RWPE1 (cell line): ENCODE data around the gene SHC1.
"Not testable (repeated sequence)": the region's sequence is repeated elsewhere in the genome, so short reads cannot be mapped to it uniquely, and the experiment has no call there.

ENCODE experiments used
- CTCF ChIA-PET: fragments of 350-600 bp; sonication (Branson Sonifier 250); formaldehyde crosslinking; extraction: SDS; loops from one replicate; lab custom pipeline; 2021; lab: Yijun Ruan, JAX
- POLR2A ChIA-PET: fragments of 400-600 bp; formaldehyde crosslinking; extraction: SDS; loops from one replicate; lab custom pipeline; 2020; ENCODE audit warnings: antibody characterized with exemption; ENCODE audit not compliant: low non-redundant PET; lab: Yijun Ruan, JAX
- DNase-seq: peaks from one replicate; pipeline ENCODE4 v3.0.0; 2012; ENCODE audit warnings: low spot score
- H3K27ac ChIP-seq: fragments of 450-650 bp; 2 replicates; pipeline ENCODE4 v1.5.1; 2017
- TF ChIP-seq, protein P1 (sequence below): fragments of 450-650 bp; conservative IDR thresholded peaks from 2 replicates; pipeline ENCODE4 v1.5.1; 2017; ENCODE audit warnings: low read depth, mild to moderate bottlenecking

Gene SHC1

DNA sequence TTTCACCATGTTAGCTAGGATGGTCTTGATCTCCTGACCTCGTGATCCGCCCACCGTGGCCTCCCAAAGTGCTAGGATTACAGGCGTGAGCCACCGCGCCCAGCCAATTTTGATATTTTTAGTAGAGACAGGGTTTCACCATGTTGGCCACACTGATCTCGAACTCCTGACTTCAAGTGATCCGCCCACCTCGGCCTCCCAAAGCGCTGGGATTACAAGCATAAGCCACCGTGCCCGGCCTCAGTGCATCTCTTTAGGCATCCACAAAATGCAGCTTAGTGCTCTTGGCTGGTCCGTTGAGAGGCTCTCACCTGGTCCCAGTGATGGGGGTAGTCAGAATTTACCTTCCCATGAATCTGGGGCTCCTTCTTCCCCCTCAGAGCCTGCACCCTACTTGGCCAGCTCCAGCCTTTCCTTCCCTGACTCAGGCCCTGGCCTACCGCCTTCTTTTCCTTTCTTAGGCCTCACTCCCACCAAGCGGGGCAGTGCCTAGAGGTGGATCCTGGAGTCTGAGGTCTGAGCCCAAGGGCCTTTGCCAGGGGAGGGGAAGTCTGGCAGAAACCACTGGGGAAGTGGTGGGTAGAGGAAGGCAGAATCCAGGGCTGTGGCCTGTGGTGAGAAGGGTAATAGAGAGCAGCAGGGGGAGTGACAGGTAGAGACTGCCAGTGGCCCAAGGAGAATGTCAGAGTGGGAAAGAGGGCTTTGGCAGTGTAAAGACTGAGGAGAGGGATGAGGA, 26.6 kb upstream of the SHC1 start:
- TF ChIP-seq, protein P1, sequence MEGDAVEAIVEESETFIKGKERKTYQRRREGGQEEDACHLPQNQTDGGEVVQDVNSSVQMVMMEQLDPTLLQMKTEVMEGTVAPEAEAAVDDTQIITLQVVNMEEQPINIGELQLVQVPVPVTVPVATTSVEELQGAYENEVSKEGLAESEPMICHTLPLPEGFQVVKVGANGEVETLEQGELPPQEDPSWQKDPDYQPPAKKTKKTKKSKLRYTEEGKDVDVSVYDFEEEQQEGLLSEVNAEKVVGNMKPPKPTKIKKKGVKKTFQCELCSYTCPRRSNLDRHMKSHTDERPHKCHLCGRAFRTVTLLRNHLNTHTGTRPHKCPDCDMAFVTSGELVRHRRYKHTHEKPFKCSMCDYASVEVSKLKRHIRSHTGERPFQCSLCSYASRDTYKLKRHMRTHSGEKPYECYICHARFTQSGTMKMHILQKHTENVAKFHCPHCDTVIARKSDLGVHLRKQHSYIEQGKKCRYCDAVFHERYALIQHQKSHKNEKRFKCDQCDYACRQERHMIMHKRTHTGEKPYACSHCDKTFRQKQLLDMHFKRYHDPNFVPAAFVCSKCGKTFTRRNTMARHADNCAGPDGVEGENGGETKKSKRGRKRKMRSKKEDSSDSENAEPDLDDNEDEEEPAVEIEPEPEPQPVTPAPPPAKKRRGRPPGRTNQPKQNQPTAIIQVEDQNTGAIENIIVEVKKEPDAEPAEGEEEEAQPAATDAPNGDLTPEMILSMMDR: no peak
- peak overlapping the region; percentile 100 for H3K27ac ChIP-seq

DNA sequence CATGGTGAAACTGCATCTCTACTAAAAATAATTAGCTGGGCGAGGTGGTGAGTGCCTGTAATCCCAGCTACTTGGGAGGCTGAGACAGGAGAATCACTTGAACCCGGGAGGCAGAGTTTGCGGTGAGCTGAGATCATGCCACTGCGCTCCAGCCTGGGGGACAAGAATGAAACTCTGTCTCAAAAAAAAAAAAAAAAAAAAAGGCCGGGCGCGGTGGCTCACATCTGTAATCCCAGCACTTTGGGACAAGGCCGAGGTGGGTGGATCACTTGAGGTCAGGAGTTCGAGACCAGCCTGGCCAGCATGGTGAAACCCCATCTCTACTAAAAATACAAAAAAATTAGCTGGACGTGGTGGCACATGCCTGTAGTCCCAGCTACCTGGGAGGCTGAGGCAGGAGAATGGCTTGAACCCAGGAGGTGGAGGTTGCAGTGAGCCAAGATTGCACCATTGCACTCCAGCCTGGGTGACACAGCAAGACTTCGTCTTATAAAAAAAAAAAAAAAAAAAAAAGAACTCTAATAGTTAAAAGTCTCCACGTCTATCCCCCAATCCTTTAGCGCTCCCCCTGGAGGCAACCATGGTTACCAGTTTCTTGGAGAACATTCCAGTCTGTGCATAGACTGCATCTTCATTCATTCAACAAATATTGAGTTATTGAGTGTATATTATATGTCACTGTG, 24.9 kb upstream of the SHC1 start:
- peak overlapping the region; percentile 71 for H3K27ac ChIP-seq
- not testable (repeated sequence) for DNase-seq
- TF ChIP-seq, protein P1: peak; percentile 54
- ChIA-PET POLR2A (interaction anchor here (0.7 kb wide), 1 partner anchor 11 kb away, joined by 3 read pairs; no protein-coding TSS in a partner anchor), CTCF (interaction anchor here (0.6 to 5.0 kb wide), 5 partner anchors 11 to 128 kb away, joined by 3 to 22 read pairs (median 6); no protein-coding TSS in a partner anchor)

More for the DNA sequence above, 26.6 kb upstream of the SHC1 start:
- no peak for DNase-seq
- POLR2A ChIA-PET: no interaction called here
- CTCF ChIA-PET: interaction anchor here (0.7 to 5.0 kb wide), 5 partner anchors 20 to 129 kb away, joined by 3 to 22 read pairs (median 3); no protein-coding TSS in a partner anchor

DNA sequence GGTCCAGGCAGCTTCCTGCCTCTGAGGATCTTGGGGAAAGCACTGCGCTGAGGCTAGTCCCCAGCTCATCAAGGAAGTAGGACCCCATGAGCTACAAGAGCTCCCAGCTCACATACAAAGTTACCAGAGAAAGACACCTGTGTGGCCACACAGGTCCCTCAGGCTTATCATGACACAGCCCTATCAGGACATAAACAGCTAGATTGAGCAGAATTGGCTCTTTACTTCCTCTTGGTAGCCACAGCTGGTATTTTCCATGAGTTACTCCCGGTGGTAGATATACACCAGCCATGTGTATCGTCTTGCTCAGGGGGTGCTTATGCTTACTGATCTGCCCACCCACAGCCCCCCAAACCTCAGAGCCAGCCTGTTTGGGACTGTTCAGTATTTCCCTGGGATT, 24.0 kb upstream of the SHC1 start:
- no peak for DNase-seq
- POLR2A ChIA-PET: interaction anchor here (0.6 kb wide), 1 partner anchor 9 kb away, joined by 6 read pairs; no protein-coding TSS in a partner anchor
- H3K27ac ChIP-seq: peak overlapping the region; percentile 71
- CTCF ChIA-PET: interaction anchor here (0.8 to 5.0 kb wide), 3 partner anchors 10 to 32 kb away, joined by 3 to 22 read pairs (median 7); no protein-coding TSS in a partner anchor
- TF ChIP-seq, protein P1: no peak

DNA sequence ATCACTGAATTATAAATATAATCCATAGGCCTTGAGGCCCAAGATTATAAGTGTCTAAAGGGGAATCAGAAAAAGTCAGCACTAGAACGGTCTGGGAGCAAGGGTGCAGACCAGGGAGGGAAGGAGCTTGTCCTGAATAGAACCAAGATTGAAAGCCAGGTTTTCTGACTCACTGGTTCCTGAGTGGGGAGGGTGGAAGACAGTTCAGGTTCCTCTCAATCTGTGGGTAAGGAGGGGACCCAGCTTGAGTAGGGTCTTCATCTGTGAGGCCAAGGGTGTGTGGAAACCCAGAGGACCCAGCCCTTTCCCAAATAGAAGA, 23.7 kb upstream of the SHC1 start:
- POLR2A ChIA-PET: no interaction called here

DNA sequence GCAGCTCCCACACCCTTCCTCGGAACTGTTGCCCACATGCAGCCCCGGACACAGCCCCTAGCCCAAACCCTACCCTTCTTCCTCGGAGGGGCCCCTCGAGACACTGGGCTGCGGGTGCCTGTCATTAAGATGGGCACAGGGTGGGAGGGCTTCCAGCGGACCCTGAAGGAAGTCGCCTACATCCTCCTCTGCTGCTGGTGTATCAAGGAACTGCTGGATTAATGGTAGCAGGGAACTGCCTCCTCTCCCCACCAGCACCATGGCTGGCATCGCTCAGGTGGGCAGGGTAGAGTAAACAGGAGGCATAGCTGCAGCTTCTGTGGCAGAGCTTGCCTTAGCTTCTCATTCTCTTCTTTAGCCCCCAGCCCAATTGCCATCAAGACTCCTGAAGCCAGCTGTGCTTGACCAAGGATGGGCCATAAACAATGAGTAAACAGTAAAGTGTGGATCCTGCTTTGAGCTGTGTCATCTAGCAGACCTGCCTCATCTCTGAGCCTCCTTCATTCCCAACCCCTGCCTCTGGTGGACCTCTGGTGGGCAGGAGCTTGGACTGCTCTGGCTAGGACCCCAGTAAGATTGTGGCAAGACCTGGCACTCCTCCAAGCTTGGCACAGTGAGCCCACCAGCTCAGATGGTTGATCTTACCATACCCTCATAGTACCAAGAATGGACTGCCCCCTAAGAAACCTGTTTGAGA, 23.2 kb upstream of the SHC1 start, which contains the start of gene LENEP:
Gene LENEP, plus strand, starts transcription at position 15 of the 697 bp plus-strand sequence. Its CDS starts 22 bp downstream, at position 37.
- ChIA-PET POLR2A (interaction anchor here (0.6 kb wide), 2 partner anchors 10 to 81 kb away, joined by 3 to 8 read pairs; no protein-coding TSS in a partner anchor), CTCF (interaction anchor here (0.6 to 5.0 kb wide), 3 partner anchors 20 to 38 kb away, joined by 3 to 22 read pairs (median 4); partner anchors contain the start of gene PBXIP1)
- TF ChIP-seq, protein P1: no peak
- no peak for DNase-seq
- peak within 1 kb of the TSS; percentile 71 for H3K27ac ChIP-seq

More for the DNA sequence above, 23.7 kb upstream of the SHC1 start:
- H3K27ac ChIP-seq: peak overlapping the region; percentile 71
- CTCF ChIA-PET: interaction anchor here (0.6 to 5.0 kb wide), 3 partner anchors 20 to 32 kb away, joined by 3 to 22 read pairs (median 3); no protein-coding TSS in a partner anchor
- no peak for DNase-seq
- TF ChIP-seq, protein P1: no peak
